PC-3 (cell line): ENCODE data around the gene KCTD5.

Experiments used
- CTCF ChIP-seq: fragments of 300-600 bp; sonication (generic); conservative IDR thresholded peaks from 2 replicates; pipeline ENCODE4 v1.5.1; 2017; ENCODE audit warnings: antibody characterized with exemption, low read depth, mild to moderate bottlenecking, low read length
- EZH2 ChIP-seq: fragments of 300-600 bp; sonication (generic); IDR thresholded peaks from one replicate; pipeline ENCODE4 v1.6.1; 2017; ENCODE audit warnings: antibody characterized with exemption, mild to moderate bottlenecking, low read length; ENCODE audit not compliant: unreplicated experiment

GRCh38 chr16:2708290-2708639 lies 25.9 kb downstream of the KCTD5 start:
- no peak for TF ChIP-seq EZH2
- TF ChIP-seq CTCF, result no peak
